Activated CD8-positive, alpha-beta memory T cell treated with anti-CD3 and anti-CD28 coated beads for 36 hours (primary cell): Measurements from ENCODE around the gene BCL2L13. TPM values are rescaled to one million over a fixed set of nuclear protein-coding genes. Genes with fewer than 3 reads are reported as not detected.

Experiments used
- CTCF ChIA-PET: fragments of 350-600 bp; sonication (Branson Sonifier 250); formaldehyde crosslinking; loops from one replicate; lab custom pipeline; 2021; ENCODE audit warnings: antibody characterized with exemption; lab: Charles Lee
- POLR2A ChIA-PET: fragments of 350-600 bp; sonication (Branson Sonifier 250); formaldehyde crosslinking; loops from one replicate; lab custom pipeline; 2021; ENCODE audit warnings: antibody characterized with exemption; lab: Charles Lee
- total RNA-seq, 2 experiments: library from RNA; stranded (reverse); gene quantifications; one replicate each; pipeline ENCODE4 v1.2.3, GENCODE V29; 2021

Gene BCL2L13
- total RNA-seq, 2 experiments from 2014 or later = 37.9 to 38.7 TPM

DNA sequence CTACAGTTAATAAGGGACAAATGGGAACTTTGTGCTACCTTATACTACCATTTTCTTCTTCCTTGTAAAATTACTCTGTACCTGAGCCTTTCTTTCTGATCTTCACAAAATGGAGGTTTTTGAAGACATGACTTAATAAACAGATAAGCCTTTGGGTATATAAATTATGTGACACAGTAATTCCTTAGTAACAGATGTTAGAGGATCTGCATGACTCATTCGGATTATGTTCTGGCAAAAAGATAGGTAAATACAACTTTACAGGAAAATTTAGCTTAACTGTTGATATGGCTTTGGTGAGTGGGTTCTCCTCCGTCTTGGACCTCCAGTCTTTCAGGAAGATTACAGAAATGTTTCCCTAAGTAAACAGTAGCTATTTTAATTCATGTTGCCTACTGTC, 73.9 kb downstream of the BCL2L13 start:
- ChIA-PET CTCF (no interaction called here), POLR2A (no interaction called here)

DNA sequence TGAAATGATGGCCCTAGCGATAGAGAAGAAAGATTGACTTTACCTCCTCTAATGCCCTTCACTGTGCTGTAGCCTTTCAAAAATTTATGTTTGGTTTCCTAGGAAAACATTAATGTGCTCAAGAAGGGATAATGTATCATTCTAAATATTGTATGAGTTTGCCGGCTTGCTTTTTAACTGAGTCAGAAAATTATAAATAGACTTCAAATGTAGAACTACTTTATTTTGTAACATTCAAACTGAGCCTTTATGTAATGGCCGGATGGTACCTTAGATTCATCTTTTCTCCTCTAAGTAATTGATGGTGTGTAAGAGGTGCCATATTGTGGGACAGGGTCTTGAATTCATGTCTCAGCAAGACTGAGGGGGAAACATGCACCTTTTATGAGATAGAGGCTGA, 78.0 kb downstream of the BCL2L13 start:
- ChIA-PET CTCF (no interaction called here), POLR2A (no interaction called here)

DNA sequence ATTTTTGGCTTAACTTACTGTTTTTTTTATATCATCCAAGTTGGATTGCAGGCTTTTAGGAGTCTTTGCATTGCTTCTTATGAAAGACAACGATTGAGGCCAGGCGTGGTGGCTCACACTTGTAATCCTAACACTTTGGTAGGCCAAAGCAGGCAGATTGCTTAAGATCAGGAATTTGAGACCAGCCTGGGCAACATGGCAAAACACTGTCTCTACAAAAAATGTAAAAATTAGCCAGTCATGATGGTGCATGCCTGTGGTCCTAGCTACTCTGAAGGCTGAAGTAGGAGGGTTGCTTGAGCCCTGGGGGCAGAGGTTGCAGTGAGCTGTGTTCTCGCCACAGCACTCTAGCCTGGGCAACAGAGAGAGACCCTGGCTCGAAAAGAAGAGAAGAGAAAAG, 79.2 kb downstream of the BCL2L13 start:
- POLR2A ChIA-PET = no interaction called here
- CTCF ChIA-PET = no interaction called here

DNA sequence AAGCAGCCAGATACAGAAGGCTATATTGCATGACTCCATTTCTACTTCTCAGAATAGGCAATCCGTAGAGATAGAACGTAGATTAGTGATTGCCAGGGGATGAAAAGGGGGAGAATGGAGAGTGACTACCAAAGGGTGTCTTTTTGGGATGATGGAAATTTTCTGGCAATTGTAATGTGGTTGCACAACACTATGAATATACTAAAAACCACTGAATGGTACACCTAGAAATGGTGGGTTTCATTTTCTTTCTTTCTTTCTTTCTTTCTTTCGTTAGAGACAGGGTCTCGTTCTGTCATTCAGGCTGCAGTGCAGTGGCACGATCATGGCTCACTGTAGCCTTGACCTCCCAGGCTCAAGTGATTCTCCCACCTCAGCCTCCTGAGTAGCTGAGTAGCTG, 81.4 kb downstream of the BCL2L13 start:
- POLR2A ChIA-PET = no interaction called here
- CTCF ChIA-PET = interaction anchor here (0.6 kb wide), 1 partner anchor 292 kb away, joined by 4 read pairs; no protein-coding TSS in a partner anchor

DNA sequence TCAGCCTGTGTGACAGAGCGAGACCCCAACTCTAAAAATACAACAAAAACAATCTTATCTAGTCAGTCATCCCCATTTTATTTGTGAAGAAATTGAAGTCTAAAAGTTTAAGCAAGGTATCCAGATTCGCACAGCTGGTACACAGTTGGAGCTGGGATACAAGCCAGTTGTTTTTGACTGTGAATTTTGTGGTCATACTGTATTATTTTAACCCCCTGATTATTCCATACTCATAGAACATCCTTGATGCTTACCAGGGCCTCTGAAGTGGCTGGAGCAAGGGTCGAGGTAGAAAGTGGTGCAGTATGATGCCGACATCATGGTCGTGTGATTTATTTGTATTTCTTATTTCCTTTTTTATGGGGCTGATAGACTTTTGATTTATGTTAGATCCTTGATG, 85.7 kb downstream of the BCL2L13 start:
- POLR2A ChIA-PET = no interaction called here
- CTCF ChIA-PET = interaction anchor here (1.0 kb wide), 1 partner anchor 22 kb away, joined by 3 read pairs; no protein-coding TSS in a partner anchor

DNA sequence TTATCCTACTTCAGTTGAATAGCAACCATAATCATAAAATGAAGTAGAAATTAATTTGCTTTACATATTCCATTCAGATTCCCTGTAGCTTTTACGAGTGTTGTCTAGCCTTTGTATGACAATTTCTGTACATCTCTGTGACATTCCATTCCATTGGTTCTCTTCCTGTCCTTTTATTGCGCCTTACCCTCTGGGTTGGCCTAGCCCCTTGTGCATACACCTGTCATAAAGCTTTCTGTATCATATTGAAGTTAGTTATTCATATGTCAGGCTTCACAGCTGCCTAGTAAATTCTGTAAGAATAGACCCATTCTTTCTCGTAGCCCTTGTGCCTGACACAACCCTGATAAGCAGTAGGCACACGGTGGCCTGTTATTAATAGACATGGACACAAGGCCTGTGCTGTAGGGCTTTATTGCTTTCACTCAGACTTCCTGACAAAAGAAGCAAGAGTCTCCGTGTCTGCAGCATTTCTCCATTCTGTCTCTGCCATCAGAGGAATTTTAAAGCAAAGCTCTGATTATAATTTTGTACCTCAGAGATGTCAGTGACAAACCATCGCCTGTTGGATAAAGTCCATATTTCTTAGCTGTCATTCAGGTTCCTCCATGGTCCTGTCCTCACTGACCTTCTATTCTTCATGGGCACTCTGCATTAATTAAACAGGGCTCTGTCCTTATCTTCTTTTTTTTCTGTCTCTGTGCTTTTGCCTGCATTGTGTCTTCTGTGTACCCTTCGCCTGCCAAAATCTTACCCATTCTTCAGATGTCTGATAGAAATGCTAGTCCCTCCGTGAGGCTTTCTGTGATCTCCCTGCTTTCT, 86.3 kb downstream of the BCL2L13 start:
- ChIA-PET POLR2A (no interaction called here), CTCF (interaction anchor here (1.0 kb wide), 1 partner anchor 21 kb away, joined by 3 read pairs; no protein-coding TSS in a partner anchor)

DNA sequence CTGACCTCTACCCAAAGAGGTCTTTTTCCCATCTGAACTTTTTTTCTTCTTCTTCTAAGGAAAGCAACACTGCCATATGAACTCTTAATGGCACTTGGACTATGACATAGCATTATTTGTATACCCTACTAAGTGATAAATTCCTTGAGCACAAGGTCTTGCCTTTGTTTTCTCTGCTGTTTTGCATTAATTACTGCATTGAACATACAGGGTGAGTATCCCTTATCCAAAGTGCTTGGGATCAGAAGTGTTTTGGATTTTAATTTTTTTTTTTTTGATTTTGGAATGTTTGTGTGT, 86.9 kb downstream of the BCL2L13 start:
- ChIA-PET CTCF (no interaction called here), POLR2A (no interaction called here)

DNA sequence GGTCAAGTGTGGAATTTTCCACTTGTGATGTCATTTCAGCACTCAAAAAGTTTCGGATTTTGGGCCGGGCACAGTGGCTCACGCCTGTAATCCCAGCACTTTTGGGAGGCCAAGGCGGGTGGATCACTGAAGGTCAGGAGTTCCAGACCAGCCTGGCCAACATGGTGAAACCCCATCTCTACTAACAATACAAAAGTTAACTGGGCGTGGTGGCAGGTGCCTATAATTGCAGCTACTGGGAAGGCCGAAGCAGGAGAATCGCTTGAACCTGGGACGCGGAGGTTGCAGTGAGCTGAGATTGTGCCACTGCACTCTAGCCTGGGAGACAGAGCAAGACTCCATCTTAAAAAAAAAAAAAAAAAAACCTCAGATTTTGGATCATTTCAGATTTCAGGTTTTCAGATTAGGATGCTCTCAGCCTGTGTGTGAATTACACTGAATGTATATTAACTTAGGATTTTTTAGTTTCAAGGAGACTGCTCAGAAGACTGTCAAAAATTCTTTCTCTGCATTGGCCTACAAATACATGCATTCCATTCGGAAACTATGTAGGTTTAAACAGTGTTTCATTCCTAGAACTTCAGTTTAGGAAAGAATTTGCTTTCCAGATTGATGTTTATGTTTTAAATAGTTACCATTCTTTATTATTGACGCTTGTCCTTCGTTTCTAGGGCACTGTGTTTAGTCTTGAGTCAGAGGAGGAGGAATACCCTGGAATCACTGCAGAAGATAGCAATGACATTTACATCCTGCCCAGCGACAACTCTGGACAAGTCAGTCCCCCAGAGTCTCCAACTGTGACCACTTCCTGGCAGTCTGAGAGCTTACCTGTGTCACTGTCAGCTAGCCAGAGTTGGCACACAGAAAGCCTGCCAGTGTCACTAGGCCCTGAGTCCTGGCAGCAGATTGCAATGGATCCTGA, 87.7 kb downstream of the BCL2L13 start:
- ChIA-PET POLR2A (no interaction called here), CTCF (no interaction called here)

DNA sequence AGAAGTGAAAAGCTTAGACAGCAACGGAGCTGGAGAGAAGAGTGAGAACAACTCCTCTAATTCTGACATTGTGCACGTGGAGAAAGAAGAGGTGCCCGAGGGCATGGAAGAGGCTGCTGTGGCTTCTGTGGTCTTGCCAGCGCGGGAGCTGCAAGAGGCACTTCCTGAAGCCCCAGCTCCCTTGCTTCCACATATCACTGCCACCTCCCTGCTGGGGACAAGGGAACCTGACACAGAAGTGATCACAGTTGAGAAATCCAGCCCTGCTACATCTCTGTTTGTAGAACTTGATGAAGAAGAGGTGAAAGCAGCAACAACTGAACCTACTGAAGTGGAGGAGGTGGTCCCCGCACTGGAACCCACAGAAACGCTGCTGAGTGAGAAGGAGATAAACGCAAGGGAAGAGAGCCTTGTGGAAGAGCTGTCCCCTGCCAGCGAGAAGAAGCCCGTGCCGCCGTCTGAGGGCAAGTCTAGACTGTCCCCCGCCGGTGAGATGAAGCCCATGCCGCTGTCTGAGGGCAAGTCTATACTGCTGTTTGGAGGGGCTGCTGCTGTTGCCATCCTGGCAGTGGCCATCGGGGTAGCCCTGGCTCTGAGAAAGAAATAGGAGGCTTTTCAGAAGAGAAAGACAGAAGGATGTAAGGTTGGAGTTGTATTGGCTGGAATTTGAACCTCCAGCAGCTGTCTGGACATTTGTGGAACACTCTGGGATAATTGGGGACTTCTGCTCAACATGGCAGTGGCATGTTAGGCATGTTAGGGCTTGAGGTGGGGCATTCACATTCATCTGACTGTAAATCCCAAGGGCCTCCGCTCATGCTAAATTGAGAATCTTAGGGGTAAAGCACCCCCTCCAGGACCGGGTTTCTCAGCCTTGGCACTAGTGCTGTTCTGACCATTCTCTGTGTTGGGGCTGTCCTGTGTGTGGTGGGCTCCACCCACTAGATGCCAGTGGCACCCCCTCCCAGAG, 88.7 kb downstream of the BCL2L13 start:
- ChIA-PET POLR2A (no interaction called here), CTCF (no interaction called here)

DNA sequence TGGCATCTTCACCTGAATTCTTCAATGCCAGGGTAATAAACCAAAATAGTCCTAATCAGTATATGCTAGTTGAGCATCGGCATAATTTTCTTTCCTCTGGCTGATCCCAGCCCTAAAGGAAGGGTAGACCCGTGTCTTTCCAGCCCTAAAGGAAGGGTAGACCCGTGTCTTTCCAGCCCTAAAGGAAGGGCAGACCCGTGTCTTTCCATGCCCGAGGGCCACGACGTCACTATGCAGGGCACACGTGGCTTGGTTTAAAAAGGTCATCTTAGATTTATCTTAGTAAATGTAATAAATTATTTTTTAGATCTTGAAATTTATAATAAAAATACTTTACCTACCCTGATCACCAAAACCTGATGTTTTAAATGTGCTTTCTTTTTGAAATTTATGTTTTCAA, 90.2 kb downstream of the BCL2L13 start:
- CTCF ChIA-PET = interaction anchor here (1.1 kb wide), 1 partner anchor 194 kb away, joined by 3 read pairs; no protein-coding TSS in a partner anchor
- POLR2A ChIA-PET = no interaction called here

DNA sequence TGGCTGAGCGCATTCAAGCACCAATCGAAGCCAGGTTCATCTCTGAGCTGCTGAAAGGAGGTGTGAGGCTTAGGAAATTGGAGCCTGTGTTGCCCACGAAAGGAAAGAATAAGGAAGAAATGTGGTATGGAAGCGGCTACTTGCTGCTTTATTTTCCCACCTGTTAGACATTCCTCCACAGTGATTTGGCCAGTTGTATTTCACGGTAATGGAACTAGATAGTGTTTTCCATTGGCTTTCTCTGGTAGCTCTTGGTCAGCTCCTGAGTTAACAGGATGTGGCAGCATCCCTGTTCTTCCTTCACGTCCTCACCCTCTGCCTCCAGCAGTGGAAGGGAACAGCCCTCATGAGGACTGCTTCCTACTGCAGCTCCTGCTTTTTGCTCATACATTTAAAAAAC, 91.0 kb downstream of the BCL2L13 start:
- POLR2A ChIA-PET = no interaction called here
- CTCF ChIA-PET = no interaction called here

DNA sequence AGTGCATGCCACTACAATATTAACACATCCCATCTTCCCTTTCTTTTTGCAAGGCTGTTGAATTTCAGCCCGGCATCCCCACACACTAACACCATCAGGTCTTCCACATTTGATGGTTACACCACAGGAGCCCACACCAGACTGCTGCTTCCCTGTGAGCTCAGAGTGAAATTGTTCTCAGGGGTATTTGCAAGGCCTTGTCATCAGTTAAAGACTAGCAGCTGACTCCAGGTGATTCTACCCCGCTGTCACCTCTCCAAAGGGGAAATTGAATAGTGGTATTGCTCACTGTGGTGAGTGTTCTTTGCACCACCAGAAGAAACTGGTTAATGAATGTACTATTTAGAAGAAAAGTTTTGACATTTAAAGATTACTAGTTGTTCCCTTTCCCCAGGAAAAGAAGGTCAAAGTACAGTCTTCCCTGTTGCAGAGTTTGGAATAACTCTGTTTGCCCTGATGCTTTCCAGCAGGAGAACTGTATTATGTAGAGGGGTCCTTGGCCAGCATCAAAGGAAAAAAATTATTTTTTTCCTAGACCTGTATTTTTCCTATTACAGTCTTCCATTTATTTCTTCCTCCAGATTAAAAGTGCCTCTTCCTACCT, 93.8 kb downstream of the BCL2L13 start:
- ChIA-PET POLR2A (no interaction called here), CTCF (interaction anchor here (0.6 to 2.4 kb wide), 3 partner anchors 10 to 53 kb away, joined by 3 to 7 read pairs (median 3); no protein-coding TSS in a partner anchor)

DNA sequence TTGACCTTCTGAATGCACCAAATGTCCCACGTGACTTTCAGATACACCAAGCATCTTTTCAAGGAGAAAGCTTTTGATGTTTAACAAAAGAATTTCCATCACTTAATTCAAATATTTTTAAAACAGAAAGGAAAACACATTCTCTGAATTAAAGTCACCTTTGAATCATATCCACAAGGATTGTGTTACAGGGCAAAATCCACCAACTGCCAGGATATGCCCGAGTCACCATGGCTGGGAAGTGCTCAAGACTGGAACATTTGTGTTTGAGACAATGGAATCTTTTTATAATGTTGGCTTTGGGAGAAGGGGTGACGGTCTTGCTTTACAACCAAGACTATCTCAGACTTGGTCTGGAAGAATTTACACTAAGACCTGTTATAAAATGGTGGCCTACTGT, 94.9 kb downstream of the BCL2L13 start:
- POLR2A ChIA-PET = no interaction called here
- CTCF ChIA-PET = interaction anchor here (2.4 kb wide), 1 partner anchor 9 kb away, joined by 7 read pairs; no protein-coding TSS in a partner anchor

DNA sequence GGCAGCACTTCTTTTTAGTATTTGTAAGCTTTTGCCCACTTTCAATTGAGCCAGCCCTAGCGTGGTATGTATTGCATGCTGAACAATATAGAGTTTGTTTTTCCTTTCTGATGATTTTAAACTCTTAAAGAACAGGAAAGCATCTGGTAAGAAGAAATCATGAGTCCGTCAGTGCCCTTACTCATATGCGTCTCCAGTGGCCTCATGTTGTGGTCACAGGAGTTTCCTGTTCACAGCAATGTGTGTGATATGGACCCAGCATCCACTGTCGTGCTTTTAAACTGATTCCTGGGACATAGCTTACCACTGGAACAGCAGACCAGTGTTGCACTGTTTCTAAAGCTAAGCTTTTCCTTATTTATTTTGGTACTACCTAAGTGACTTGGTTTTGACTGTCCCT, 95.6 kb downstream of the BCL2L13 start:
- POLR2A ChIA-PET = interaction anchor here (0.6 to 0.7 kb wide), 2 partner anchors 245 to 1634 kb away, joined by 3 read pairs; no protein-coding TSS in a partner anchor
- CTCF ChIA-PET = interaction anchor here (2.0 to 2.4 kb wide), 2 partner anchors 8 to 51 kb away, joined by 7 to 12 read pairs; no protein-coding TSS in a partner anchor

DNA sequence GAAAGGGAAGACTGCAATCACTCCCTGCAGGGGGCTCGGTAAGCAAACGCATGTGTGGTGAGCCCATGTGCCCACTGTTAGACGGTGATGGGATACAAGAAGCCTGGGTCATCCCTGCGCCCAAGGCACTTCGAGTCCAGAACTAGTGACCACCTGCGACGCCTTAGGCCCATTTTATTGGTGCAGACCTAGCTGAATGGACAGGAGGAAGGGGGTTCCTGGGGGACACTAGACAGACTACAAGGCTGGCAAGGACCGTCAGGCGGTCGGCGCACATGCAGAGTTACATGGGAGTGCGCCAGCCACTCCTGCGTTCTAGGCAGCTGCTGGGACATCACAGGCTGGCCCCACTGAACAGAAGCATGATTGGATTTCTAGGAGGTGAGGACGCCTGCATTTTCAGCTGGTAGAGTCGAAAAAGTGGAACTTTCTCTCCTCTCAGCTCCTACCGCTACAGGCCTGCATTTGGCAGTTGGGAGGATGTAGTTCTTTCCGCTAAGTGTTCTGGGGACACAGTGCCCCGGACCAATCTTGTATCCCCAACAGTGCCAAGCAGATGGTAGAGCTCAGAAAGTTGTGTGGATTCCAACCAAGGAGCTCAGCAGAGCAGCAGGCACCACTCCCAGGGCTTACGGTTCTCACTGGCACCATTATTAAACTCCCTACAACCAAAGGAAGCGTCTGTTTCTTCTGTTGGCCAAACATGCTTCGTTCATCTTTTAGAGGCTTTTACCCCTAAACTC, 100.0 kb downstream of the BCL2L13 start:
- ChIA-PET CTCF (interaction anchor here (2.0 kb wide), 1 partner anchor 46 kb away, joined by 5 read pairs; no protein-coding TSS in a partner anchor), POLR2A (no interaction called here)

DNA sequence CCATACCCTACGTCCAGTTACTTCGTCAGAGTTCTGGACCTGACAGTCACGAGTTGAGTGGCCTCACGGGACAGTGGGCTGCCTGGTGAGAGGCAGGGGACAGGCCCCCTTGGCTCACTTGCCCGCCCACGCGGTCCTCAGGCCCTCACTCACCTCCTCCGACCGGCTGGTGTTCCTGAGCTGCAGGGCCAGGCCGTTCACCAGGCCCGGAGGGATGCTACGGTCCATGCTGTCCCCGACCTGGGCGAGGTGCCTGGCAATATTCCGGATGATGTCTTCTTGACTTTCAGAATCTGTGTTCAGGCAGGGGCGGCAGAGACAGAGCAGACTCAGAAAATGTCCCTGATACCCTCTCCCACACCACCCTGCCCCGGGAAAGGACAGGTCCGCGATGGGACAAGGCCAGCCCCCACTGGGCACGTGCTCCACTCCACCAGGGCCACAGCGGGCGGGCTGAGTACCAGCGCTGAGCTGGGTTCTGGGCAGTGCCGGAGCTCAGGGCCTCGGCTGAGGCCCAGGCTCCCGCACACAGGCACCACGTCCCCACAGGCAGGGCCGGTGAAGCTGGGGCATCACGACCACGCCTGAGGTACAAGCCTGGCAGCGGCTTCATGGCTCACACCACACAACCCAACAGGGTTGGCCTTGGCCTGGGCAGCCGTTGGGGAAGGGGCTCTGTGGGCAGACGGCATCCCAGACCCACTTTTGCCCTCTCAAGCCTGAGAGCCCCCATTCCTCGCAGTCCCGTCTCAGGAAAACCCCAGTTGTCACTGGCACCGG, 100.8 kb downstream of the BCL2L13 start:
- ChIA-PET CTCF (interaction anchor here (1.0 to 2.0 kb wide), 2 partner anchors 45 to 56 kb away, joined by 3 to 5 read pairs; no protein-coding TSS in a partner anchor), POLR2A (no interaction called here)
